ENCODE data around the gene MED22. TPM values are rescaled to one million over a fixed set of nuclear protein-coding genes. Genes with fewer than 3 reads are reported as not detected.

The MED22 gene
- total RNA-seq, 2 donors from 2014 or later, result 50.0 to 51.2 TPM

DNA sequence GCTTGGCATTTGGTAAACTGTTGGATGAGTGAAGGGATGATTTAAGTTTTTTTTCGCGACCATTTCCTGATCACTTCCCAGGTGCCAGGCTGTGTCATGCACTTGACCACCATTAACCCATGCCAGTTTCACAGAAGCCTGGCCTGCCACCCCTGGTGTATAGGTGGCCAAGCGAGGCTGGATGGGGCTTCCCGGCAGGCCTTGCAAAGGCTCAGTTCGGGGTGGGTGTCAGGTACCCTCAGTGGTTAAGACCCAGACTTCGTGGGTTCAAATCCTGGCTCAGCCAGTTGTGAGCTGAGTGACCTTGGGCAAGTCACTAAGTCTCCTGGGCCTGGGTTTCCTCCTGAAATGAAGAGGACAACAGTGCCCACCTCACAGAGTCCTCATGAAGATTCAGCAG lies 2.3 kb downstream of the MED22 start:
- Histone ChIP-seq H3K27ac (no peak overlapping the region), H3K9me3 (no peaks in the 10 kb centered on the region), H3K27me3 (replicated peaks; ENCODE audit: insufficient read depth) (no peaks in the 10 kb centered on the region), H3K4me3 (no peak overlapping the region), H3K4me1 (ENCODE audit: control insufficient read depth in 1 of 2, low read depth in 2 of 2) (peaks cover 15 to 32% of the 10 kb centered on the region in 2 donors), H3K36me3 (peaks cover 66% of the 10 kb centered on the region)
- ATAC-seq (ENCODE audit: insufficient number of reproducible peaks, low FRiP score, low read depth) (no peak), DNase-seq (ENCODE audit: low spot score) (no peak)
- TF ChIP-seq, protein P1, sequence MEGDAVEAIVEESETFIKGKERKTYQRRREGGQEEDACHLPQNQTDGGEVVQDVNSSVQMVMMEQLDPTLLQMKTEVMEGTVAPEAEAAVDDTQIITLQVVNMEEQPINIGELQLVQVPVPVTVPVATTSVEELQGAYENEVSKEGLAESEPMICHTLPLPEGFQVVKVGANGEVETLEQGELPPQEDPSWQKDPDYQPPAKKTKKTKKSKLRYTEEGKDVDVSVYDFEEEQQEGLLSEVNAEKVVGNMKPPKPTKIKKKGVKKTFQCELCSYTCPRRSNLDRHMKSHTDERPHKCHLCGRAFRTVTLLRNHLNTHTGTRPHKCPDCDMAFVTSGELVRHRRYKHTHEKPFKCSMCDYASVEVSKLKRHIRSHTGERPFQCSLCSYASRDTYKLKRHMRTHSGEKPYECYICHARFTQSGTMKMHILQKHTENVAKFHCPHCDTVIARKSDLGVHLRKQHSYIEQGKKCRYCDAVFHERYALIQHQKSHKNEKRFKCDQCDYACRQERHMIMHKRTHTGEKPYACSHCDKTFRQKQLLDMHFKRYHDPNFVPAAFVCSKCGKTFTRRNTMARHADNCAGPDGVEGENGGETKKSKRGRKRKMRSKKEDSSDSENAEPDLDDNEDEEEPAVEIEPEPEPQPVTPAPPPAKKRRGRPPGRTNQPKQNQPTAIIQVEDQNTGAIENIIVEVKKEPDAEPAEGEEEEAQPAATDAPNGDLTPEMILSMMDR (IDR thresholded peaks at IDR 0.05), result no peak

DNA sequence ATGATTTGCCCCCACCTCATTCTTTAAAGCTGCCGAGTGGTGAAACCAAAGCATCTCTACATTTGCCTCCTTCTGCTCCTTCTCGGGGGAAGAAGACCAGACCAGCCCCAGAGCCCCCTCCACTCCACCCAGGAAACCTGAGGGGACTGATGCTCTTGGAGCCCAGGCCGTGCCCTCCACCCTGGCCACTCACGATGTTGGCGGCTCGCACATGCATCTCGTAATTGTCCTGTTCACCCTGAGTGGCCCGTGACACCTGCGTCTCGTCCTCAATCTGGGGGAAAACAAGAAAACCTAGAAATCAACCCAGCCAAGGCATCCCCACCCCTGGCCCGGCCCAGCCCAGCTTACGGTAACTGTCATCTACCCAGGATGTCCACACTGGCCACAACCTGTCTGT lies 3.0 kb downstream of the MED22 start:
- Histone ChIP-seq H3K27ac (no peak overlapping the region), H3K4me3 (no peak overlapping the region), H3K9me3 (no peaks in the 10 kb centered on the region), H3K4me1 (ENCODE audit: control insufficient read depth in 1 of 2, low read depth in 2 of 2) (peaks cover 15 to 31% of the 10 kb centered on the region in 2 donors), H3K27me3 (replicated peaks; ENCODE audit: insufficient read depth) (no peaks in the 10 kb centered on the region), H3K36me3 (peaks cover 66% of the 10 kb centered on the region)
- TF ChIP-seq, protein P1 (IDR thresholded peaks at IDR 0.05), result no peak
- DNase-seq (ENCODE audit: low spot score) (no peak), ATAC-seq (ENCODE audit: insufficient number of reproducible peaks, low FRiP score, low read depth) (no peak)

DNA sequence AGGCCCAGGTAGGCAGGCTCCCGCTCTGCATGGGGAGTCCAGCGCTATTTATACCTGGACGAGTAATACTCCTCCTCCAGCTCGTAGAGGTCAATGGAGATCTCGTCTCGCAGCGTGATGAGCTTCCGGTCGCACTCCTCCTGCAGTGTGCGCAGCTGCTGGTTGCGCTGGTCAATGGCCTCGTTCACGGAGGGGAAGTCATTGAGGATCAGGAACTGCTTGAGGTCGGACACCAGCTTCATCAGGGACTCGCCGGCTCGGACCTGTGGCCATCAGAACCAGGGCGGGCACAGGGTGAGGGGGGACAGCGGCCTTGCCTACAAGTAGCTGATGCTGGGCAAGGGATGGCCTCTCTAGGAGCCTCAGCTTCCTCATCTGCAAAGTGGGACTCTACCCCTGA lies 3.9 kb downstream of the MED22 start:
- H3K4me3 ChIP-seq, result no peak overlapping the region
- no peak for ATAC-seq (ENCODE audit: insufficient number of reproducible peaks, low FRiP score, low read depth)
- no peaks in the 10 kb centered on the region for H3K27me3 ChIP-seq (replicated peaks; ENCODE audit: insufficient read depth)
- TF ChIP-seq, protein P1 (IDR thresholded peaks at IDR 0.05), result no peak
- H3K9me3 ChIP-seq, result no peaks in the 10 kb centered on the region
- no peak overlapping the region for H3K27ac ChIP-seq
- no peak for DNase-seq (ENCODE audit: low spot score)
- H3K4me1 ChIP-seq (ENCODE audit: control insufficient read depth in 1 of 2, low read depth in 2 of 2), result peaks cover 12 to 22% of the 10 kb centered on the region in 2 donors
- peaks cover 62% of the 10 kb centered on the region for H3K36me3 ChIP-seq

DNA sequence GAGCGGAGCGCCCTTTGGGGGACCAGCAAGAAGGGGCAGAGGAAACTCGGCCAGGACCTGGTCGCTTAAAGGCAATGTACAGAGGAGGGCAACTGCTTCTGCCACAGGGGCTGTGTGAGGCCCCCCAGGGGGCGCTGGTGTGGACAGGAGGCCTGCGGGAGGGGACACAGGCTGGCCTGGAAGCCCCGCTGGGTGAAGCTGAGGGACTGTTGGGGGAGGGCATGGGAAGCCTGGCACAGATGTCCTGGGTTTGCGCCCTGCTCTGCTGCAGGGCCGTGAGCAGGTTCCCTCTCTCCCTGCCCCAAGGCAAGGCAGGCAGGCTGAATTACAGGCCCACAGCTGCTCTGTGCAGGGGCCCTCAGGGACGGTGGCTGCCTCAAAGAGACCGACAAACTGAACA lies 5.4 kb downstream of the MED22 start:
- no peak for ATAC-seq (ENCODE audit: insufficient number of reproducible peaks, low FRiP score, low read depth)
- TF ChIP-seq, protein P1 (IDR thresholded peaks at IDR 0.05), result no peak

DNA sequence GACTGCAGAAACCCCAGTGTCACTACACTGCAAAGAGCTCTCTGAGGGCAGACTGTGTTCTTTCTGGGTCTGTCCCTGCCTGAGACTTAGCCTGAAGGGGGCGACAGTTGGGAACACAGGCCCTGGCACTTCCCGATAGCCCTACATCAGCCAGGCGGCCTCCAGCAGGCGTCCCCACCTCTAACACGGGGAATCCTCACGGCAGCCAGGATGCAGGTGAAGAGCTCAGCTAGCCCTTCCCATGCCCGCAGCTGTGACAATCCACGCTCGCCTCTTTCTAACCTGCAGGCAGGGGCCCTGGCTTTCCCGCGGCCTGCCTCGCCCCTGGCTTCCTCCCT lies 5.9 kb downstream of the MED22 start:
- Histone ChIP-seq H3K4me1 (ENCODE audit: control insufficient read depth in 1 of 2, low read depth in 2 of 2) (peaks cover 9 to 13% of the 10 kb centered on the region in 2 donors), H3K36me3 (peaks cover 60% of the 10 kb centered on the region), H3K27ac (no peak overlapping the region), H3K27me3 (replicated peaks; ENCODE audit: insufficient read depth) (no peaks in the 10 kb centered on the region), H3K4me3 (no peak overlapping the region), H3K9me3 (no peaks in the 10 kb centered on the region)
- DNase-seq (ENCODE audit: low spot score) (no peak), ATAC-seq (ENCODE audit: insufficient number of reproducible peaks, low FRiP score, low read depth) (no peak)
- TF ChIP-seq, protein P1 (IDR thresholded peaks at IDR 0.05), result no peak

More for the DNA sequence above, 5.4 kb downstream of the MED22 start:
- Histone ChIP-seq H3K9me3 (no peaks in the 10 kb centered on the region), H3K4me3 (no peak overlapping the region), H3K27me3 (replicated peaks; ENCODE audit: insufficient read depth) (no peaks in the 10 kb centered on the region), H3K36me3 (peaks cover 60% of the 10 kb centered on the region), H3K4me1 (ENCODE audit: control insufficient read depth in 1 of 2, low read depth in 2 of 2) (peaks cover 9 to 15% of the 10 kb centered on the region in 2 donors), H3K27ac (no peak overlapping the region)
- DNase-seq (ENCODE audit: low spot score), result no peak
